WTC11 (cell line): ENCODE results near the gene IL36B. TPM values are rescaled to one million over a fixed set of nuclear protein-coding genes. Genes with fewer than 3 reads are reported as not detected.

Source experiments
- ATAC-seq: fragments of 200-7000 bp; cut with Tn5 transposase; 2 replicates; pipeline ENCODE4 v1.10.0; 2021; ENCODE audit warnings: mild to moderate bottlenecking, moderate library complexity
- CTCF ChIA-PET: fragments of 300-600 bp; sonication (Branson Sonifier 250); formaldehyde crosslinking; loops from one replicate; lab custom pipeline; 2021; ENCODE audit warnings: antibody characterized with exemption; lab: Charles Lee
- POLR2A ChIA-PET: fragments of 350-600 bp; sonication (Branson Sonifier 250); formaldehyde crosslinking; loops from one replicate; lab custom pipeline; 2021; ENCODE audit warnings: antibody characterized with exemption; lab: Charles Lee
- DNase-seq: peaks from one replicate; pipeline ENCODE4 v3.0.0; 2021; ENCODE audit warnings: low spot score
- H3K27ac Mint-ChIP-seq: 2 replicates; pipeline ENCODE4 v1.8.0; 2021; ENCODE audit warnings: mixed read lengths
- H3K27me3 Mint-ChIP-seq: 2 replicates; pipeline ENCODE4 v1.8.0; 2021; ENCODE audit warnings: low read depth, mild to moderate bottlenecking, moderate library complexity, mixed read lengths
- H3K36me3 Mint-ChIP-seq: 2 replicates; pipeline ENCODE4 v1.8.0; 2021; ENCODE audit warnings: mixed read lengths
- H3K4me1 Mint-ChIP-seq: 2 replicates; pipeline ENCODE4 v1.8.0; 2022; ENCODE audit warnings: mixed read lengths
- H3K4me3 Mint-ChIP-seq: 2 replicates; pipeline ENCODE4 v1.8.0; 2021; ENCODE audit warnings: mild to moderate bottlenecking, moderate library complexity, mixed read lengths
- H3K9me3 Mint-ChIP-seq: 2 replicates; pipeline ENCODE4 v1.8.0; 2021; ENCODE audit warnings: mixed read lengths
- ATF1 ChIP-seq: sonication (generic); formaldehyde crosslinking; IDR thresholded peaks from 2 replicates; pipeline ENCODE4 v1.8.1; 2023; ENCODE audit warnings: mild to moderate bottlenecking, moderate library complexity, missing genetic modification reagents
- CREB1 ChIP-seq: sonication (generic); formaldehyde crosslinking; IDR thresholded peaks from 2 replicates; pipeline ENCODE4 v1.8.0; 2023; ENCODE audit warnings: mild to moderate bottlenecking, missing genetic modification reagents
- E2F4 ChIP-seq: sonication (generic); formaldehyde crosslinking; IDR thresholded peaks from 2 replicates; pipeline ENCODE4 v1.8.1; 2022; ENCODE audit warnings: low read depth, mild to moderate bottlenecking, moderate library complexity, missing genetic modification reagents, borderline replicate concordance
- ERG ChIP-seq: fragments of 250-450 bp; sonication (Bioruptor Pico); IDR thresholded peaks from 2 replicates; pipeline ENCODE4 v1.8.0; 2021; ENCODE audit warnings: mild to moderate bottlenecking
- FOXP1 ChIP-seq: sonication (generic); formaldehyde crosslinking; IDR thresholded peaks from 2 replicates; pipeline ENCODE4 v1.8.0; 2022; ENCODE audit warnings: missing genetic modification reagents, mild to moderate bottlenecking, moderate library complexity, borderline replicate concordance
- OVOL2 ChIP-seq: fragments of 250-450 bp; sonication (Bioruptor Pico); IDR thresholded peaks from 2 replicates; pipeline ENCODE4 v1.9.0; 2021; ENCODE audit warnings: mild to moderate bottlenecking, borderline replicate concordance
- PREB ChIP-seq: sonication (generic); formaldehyde crosslinking; IDR thresholded peaks from 2 replicates; pipeline ENCODE4 v1.8.1; 2022; ENCODE audit warnings: mild to moderate bottlenecking, missing genetic modification reagents, moderate library complexity, borderline replicate concordance
- ZBTB43 ChIP-seq: sonication (generic); formaldehyde crosslinking; IDR thresholded peaks from 2 replicates; pipeline ENCODE4 v1.8.1; 2023; ENCODE audit warnings: mild to moderate bottlenecking, missing genetic modification reagents
- ZNF263 ChIP-seq: sonication (generic); formaldehyde crosslinking; IDR thresholded peaks from 2 replicates; pipeline ENCODE4 v1.8.1; 2022; ENCODE audit warnings: low read depth, mild to moderate bottlenecking, moderate library complexity, missing genetic modification reagents
- ZNF396 ChIP-seq: fragments of 250-450 bp; sonication (Bioruptor Pico); IDR thresholded peaks from 2 replicates; pipeline ENCODE4 v1.8.0; 2021; ENCODE audit warnings: mild to moderate bottlenecking, moderate library complexity, borderline replicate concordance
- ZNF416 ChIP-seq: fragments of 250-450 bp; sonication (Bioruptor Pico); IDR thresholded peaks from 2 replicates; pipeline ENCODE4 v1.9.0; 2021; ENCODE audit warnings: mild to moderate bottlenecking, inconsistent platforms
- total RNA-seq: library from RNA; stranded (reverse); gene quantifications from 3 replicates; pipeline ENCODE4 v1.2.3, GENCODE V29; 2021
- TF ChIP-seq, protein P1 (sequence below): fragments of 250-450 bp; sonication (Bioruptor Pico); conservative IDR thresholded peaks from 2 replicates; pipeline ENCODE4 v1.9.0; 2021; ENCODE audit warnings: mild to moderate bottlenecking
- TF ChIP-seq, protein P2 (sequence below): sonication (generic); formaldehyde crosslinking; IDR thresholded peaks from 2 replicates; pipeline ENCODE4 v1.8.1; 2023; ENCODE audit warnings: mild to moderate bottlenecking, missing genetic modification reagents, moderate library complexity
- TF ChIP-seq, protein P3 (sequence below): sonication (generic); formaldehyde crosslinking; IDR thresholded peaks from 2 replicates; pipeline ENCODE4 v1.8.1; 2022; ENCODE audit warnings: low read depth, missing genetic modification reagents, borderline replicate concordance

Gene IL36B
- total RNA-seq, 1 experiment from 2014 or later = not detected

GRCh38 chr2:113041871-113042270 is 10.8 kb downstream of the IL36B start (continued):
- TF ChIP-seq, protein P1, sequence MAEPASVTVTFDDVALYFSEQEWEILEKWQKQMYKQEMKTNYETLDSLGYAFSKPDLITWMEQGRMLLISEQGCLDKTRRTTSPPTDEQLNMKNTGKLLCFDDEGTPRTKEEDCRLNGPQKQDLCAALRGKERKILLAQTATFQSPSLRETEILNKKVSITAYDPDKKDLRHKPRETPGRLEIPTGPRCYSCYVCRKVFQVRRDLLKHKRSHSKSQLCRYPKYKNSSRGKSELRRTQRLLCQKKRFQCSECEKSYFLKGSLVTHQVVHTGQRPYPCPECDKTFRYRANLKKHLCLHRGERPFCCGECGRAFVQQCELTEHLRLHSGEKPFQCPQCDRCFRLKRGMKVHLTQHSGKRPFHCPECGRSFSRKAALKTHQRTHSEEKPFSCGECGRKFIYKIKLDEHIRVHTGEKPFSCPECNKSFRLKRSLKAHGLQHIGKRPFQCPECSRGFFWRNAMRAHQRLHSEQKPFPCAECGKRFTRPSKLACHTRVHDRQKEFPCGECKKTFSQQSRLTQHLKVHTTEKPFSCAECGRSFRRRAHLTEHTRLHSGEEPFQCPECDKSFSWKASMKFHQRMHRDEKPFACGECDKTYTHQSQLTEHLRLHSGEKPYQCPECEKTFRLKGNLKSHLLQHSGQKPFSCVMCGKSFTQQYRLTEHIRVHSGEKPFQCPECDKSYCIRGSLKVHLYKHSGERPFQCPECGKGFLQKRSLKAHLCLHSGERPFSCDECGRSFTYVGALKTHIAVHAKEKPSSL = no peak
- TF ChIP-seq PREB (CRISPR knock-in tag) (no peak), ZNF396 (no peak)

DNA sequence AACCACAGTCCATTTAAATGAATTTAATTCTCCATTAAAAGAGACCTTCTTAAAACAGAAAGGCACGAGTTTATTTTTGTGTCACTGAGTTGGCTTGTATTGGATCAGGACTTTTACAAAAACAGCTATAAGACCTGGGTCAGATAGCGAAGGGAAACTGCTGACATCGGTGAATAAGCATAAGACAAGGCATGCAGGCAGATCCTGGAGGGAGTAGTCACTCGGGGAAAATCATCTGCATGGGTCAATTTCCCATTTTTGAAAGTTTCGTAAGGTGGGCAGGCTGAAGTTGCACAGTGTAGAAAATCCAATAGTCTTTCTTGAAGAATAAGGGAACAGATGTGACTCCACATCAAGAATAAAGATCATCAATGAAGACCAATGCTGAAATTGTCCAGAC is 12.9 kb downstream of the IL36B start:
- Mint-ChIP-seq H3K9me3 (peaks cover 7% of the 10 kb centered on the region; the same call in 1 of the 2 replicates), H3K4me3 (no peak overlapping the region), H3K36me3 (no peaks in the 10 kb centered on the region), H3K27ac (no peak overlapping the region), H3K27me3 (peaks cover 7% of the 10 kb centered on the region), H3K4me1 (no peaks in the 10 kb centered on the region)
- ChIA-PET POLR2A (no interaction called here), CTCF (no interaction called here)
- DNase-seq = no peak
- no peak for ATAC-seq
- TF ChIP-seq OVOL2 (CRISPR knock-in tag) (no peak), ZNF263 (CRISPR knock-in tag) (no peak), FOXP1 (CRISPR knock-in tag) (no peak), ZNF396 (no peak), ZNF416 (CRISPR knock-in tag) (no peak), E2F4 (CRISPR knock-in tag) (no peak), ZBTB43 (CRISPR knock-in tag) (no peak), ATF1 (CRISPR knock-in tag) (no peak), ERG (CRISPR knock-in tag) (no peak), CREB1 (CRISPR knock-in tag) (no peak)
- TF ChIP-seq, protein P1 = no peak
- TF ChIP-seq, protein P2, sequence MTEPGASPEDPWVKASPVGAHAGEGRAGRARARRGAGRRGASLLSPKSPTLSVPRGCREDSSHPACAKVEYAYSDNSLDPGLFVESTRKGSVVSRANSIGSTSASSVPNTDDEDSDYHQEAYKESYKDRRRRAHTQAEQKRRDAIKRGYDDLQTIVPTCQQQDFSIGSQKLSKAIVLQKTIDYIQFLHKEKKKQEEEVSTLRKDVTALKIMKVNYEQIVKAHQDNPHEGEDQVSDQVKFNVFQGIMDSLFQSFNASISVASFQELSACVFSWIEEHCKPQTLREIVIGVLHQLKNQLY (CRISPR knock-in tag) = no peak
- TF ChIP-seq, protein P3, sequence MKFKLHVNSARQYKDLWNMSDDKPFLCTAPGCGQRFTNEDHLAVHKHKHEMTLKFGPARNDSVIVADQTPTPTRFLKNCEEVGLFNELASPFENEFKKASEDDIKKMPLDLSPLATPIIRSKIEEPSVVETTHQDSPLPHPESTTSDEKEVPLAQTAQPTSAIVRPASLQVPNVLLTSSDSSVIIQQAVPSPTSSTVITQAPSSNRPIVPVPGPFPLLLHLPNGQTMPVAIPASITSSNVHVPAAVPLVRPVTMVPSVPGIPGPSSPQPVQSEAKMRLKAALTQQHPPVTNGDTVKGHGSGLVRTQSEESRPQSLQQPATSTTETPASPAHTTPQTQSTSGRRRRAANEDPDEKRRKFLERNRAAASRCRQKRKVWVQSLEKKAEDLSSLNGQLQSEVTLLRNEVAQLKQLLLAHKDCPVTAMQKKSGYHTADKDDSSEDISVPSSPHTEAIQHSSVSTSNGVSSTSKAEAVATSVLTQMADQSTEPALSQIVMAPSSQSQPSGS (CRISPR knock-in tag) = no peak
